ENCODE data around the gene KCNIP4.

DNA sequence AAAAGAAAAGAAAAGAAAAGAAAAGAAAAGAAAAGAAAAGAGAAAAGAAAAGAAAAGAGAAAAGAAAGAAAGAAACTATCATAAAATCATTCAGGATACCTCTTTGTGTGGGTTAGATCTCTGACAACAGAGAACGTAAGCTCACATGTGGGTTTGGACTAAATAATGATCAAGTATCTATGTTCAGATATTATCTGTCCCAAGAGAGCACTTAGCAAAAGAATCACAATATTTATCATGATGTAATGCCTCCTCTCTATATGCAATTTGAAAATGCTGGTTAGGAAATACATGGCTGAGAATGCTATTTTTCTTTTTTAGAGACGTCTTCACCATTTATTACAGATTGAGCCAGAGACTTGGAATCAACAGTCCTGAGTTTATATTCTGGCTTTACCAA lies 191.3 kb downstream of the KCNIP4 start:
- TF ChIP-seq, protein P1, sequence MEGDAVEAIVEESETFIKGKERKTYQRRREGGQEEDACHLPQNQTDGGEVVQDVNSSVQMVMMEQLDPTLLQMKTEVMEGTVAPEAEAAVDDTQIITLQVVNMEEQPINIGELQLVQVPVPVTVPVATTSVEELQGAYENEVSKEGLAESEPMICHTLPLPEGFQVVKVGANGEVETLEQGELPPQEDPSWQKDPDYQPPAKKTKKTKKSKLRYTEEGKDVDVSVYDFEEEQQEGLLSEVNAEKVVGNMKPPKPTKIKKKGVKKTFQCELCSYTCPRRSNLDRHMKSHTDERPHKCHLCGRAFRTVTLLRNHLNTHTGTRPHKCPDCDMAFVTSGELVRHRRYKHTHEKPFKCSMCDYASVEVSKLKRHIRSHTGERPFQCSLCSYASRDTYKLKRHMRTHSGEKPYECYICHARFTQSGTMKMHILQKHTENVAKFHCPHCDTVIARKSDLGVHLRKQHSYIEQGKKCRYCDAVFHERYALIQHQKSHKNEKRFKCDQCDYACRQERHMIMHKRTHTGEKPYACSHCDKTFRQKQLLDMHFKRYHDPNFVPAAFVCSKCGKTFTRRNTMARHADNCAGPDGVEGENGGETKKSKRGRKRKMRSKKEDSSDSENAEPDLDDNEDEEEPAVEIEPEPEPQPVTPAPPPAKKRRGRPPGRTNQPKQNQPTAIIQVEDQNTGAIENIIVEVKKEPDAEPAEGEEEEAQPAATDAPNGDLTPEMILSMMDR (IDR thresholded peaks at IDR 0.05 in 2 of 3, conservative IDR thresholded peaks at IDR 0.05 in 1 of 3; ENCODE audit: control insufficient read depth in 2 of 3, extremely low read depth in 1 of 3, insufficient read depth in 1 of 3, low read depth in 3 of 3, low read length in 3 of 3) = no peak
- TF ChIP-seq LARP7 (IDR thresholded peaks at IDR 0.05) (no peak), EP300 (IDR thresholded peaks at IDR 0.05; ENCODE audit: borderline replicate concordance in 1 of 2, control insufficient read depth in 1 of 2, low read depth in 2 of 2, low read length in 2 of 2) (no peak), EZH2 (IDR thresholded peaks at IDR 0.05; ENCODE audit: borderline replicate concordance, control insufficient read depth, low read depth, low read length) (no peak), BCL3 (IDR thresholded peaks at IDR 0.05; ENCODE audit: borderline replicate concordance, insufficient read depth, low read depth, low read length, poor library complexity, severe bottlenecking) (no peak), GATAD2B (conservative IDR thresholded peaks at IDR 0.05; ENCODE audit: low read depth) (no peak), JUND (IDR thresholded peaks at IDR 0.05; ENCODE audit: low read depth, low read length) (no peak), SUPT20H (IDR thresholded peaks at IDR 0.05; ENCODE audit: borderline replicate concordance, control insufficient read depth, low read depth, low read length) (no peak), ZNF217 (IDR thresholded peaks at IDR 0.05) (no peak), CEBPB (IDR thresholded peaks at IDR 0.05; ENCODE audit: borderline replicate concordance in 1 of 2, low read depth in 2 of 2, low read length in 2 of 2) (no peak), NFIC (IDR thresholded peaks at IDR 0.05; ENCODE audit: low read depth, low read length) (no peak), POLR2A (IDR thresholded peaks at IDR 0.05; ENCODE audit: low read depth, low read length) (no peak), CHD2 (IDR thresholded peaks at IDR 0.05; ENCODE audit: borderline replicate concordance, low read depth, low read length) (no peak)
- TF ChIP-seq, protein P2, sequence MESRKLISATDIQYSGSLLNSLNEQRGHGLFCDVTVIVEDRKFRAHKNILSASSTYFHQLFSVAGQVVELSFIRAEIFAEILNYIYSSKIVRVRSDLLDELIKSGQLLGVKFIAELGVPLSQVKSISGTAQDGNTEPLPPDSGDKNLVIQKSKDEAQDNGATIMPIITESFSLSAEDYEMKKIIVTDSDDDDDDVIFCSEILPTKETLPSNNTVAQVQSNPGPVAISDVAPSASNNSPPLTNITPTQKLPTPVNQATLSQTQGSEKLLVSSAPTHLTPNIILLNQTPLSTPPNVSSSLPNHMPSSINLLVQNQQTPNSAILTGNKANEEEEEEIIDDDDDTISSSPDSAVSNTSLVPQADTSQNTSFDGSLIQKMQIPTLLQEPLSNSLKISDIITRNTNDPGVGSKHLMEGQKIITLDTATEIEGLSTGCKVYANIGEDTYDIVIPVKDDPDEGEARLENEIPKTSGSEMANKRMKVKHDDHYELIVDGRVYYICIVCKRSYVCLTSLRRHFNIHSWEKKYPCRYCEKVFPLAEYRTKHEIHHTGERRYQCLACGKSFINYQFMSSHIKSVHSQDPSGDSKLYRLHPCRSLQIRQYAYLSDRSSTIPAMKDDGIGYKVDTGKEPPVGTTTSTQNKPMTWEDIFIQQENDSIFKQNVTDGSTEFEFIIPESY (IDR thresholded peaks at IDR 0.05) = no peak

All from GM12878 (cell line).